Natural killer cell (primary cell): ENCODE data around the gene CACNA1B. TPM values are rescaled to one million over a fixed set of nuclear protein-coding genes. Genes with fewer than 3 reads are reported as not detected.

Experiments
- ATAC-seq, 3 donors: fragments of 150-1000 bp in 2 of 3; fragments of 200-7000 bp in 1 of 3; cut with Tn5 transposase; 1 replicate in 1 of 3; 2 replicates in 2 of 3; pipeline ENCODE4 v1.10.0; 2021; ENCODE audit warnings: mild to moderate bottlenecking in 2 of 3, moderate library complexity in 2 of 3
- DNase-seq, 2 donors: peaks; one replicate each; pipeline versions ENCODE4 v3.0.0 to v3.0.0-alpha.2; 2013 to 2021; ENCODE audit warnings: mixed read lengths in 1 of 2
- H3K27ac ChIP-seq: one replicate; pipeline ENCODE4 v1.5.1; 2013; ENCODE audit warnings: mild to moderate bottlenecking, low read length
- H3K27me3 ChIP-seq: one replicate; pipeline ENCODE4 v1.6.1; 2013; ENCODE audit warnings: low read length; ENCODE audit not compliant: control insufficient read depth, insufficient read depth
- H3K36me3 ChIP-seq: one replicate; pipeline ENCODE4 v1.6.1; 2013; ENCODE audit warnings: low read length; ENCODE audit not compliant: control insufficient read depth, insufficient read depth
- H3K4me1 ChIP-seq: one replicate; pipeline ENCODE4 v1.6.1; 2013; ENCODE audit warnings: low read length; ENCODE audit not compliant: control insufficient read depth, insufficient read depth
- H3K4me3 ChIP-seq: one replicate; pipeline ENCODE4 v1.5.1; 2013; ENCODE audit warnings: low read length
- H3K9me3 ChIP-seq: one replicate; pipeline ENCODE4 v1.6.1; 2013; ENCODE audit warnings: low read length; ENCODE audit not compliant: control insufficient read depth, insufficient read depth
- H3K27ac Mint-ChIP-seq, 2 donors: one replicate each; pipeline ENCODE4 v1.8.0; 2022; ENCODE audit warnings: mild to moderate bottlenecking in 2 of 2, mixed read lengths in 2 of 2, moderate library complexity in 1 of 2
- H3K27me3 Mint-ChIP-seq, 2 donors: one replicate each; pipeline ENCODE4 v1.8.0; 2022; ENCODE audit warnings: low read depth in 2 of 2, mixed read lengths in 2 of 2
- H3K36me3 Mint-ChIP-seq: one replicate; pipeline ENCODE4 v1.8.0; 2022; ENCODE audit warnings: mixed read lengths
- H3K4me1 Mint-ChIP-seq, 2 donors: one replicate each; pipeline ENCODE4 v1.8.0; 2022; ENCODE audit warnings: mixed read lengths in 2 of 2
- H3K4me3 Mint-ChIP-seq: one replicate; pipeline ENCODE4 v1.8.0; 2022; ENCODE audit warnings: mild to moderate bottlenecking, moderate library complexity, mixed read lengths
- H3K9me3 Mint-ChIP-seq, 2 donors: one replicate each; pipeline ENCODE4 v1.8.0; 2022; ENCODE audit warnings: mixed read lengths in 2 of 2
- CTCF ChIP-seq: fragments of 200-600 bp; IDR thresholded peaks from one replicate; pipeline ENCODE4 v1.8.0; 2022; ENCODE audit warnings: antibody characterized with exemption
- WGBS: methylation state at CpG from one replicate; pipeline ENCODE4 v1.1.7; 2013; ENCODE audit warnings: missing lambda C conversion rate; ENCODE audit not compliant: insufficient coverage; 5-methylcytosine and 5-hydroxymethylcytosine counted together
- intact Hi-C: fragments of 100-400 bp; cut with micrococcal nuclease; formaldehyde crosslinking; loops from one replicate; pipeline ENCODE4 v1.14.2; 2022
- total RNA-seq, 4 donors: library from RNA; stranded (reverse); fragments of 120-200 nt in 1 of 4; gene quantifications; one replicate each; pipeline versions ENCODE4 v1.2.3 to v1.2.4, GENCODE V29; 2013 to 2022

The CACNA1B gene
- total RNA-seq, 3 donors from 2014 or later (not counting 1 experiment from before 2014, with no cell fraction given), result 0.07 TPM; not detected in 2

GRCh38 chr9:138040446-138041430, 163.2 kb downstream of the CACNA1B start:
- 90% methylated on average over 16 of the region's 17 CpGs for WGBS
- H3K27ac ChIP-seq, result no peak overlapping the region
- H3K4me1 Mint-ChIP-seq, result no peaks in the 10 kb centered on the region
- intact Hi-C loops, result no loop called here
- no peaks in the 10 kb centered on the region for H3K36me3 Mint-ChIP-seq
- no peaks in the 10 kb centered on the region for H3K9me3 Mint-ChIP-seq
- H3K27me3 ChIP-seq, result no peaks in the 10 kb centered on the region
- no peaks in the 10 kb centered on the region for H3K9me3 ChIP-seq
- DNase-seq (no peak), ATAC-seq (no peak)
- no peaks in the 10 kb centered on the region for H3K4me1 ChIP-seq
- H3K4me3 ChIP-seq, result no peak overlapping the region
- no peak overlapping the region for H3K4me3 Mint-ChIP-seq
- H3K27me3 Mint-ChIP-seq, result peaks cover 17% of the 10 kb centered on the region in 2 donors
- no peak for TF ChIP-seq CTCF
- H3K27ac Mint-ChIP-seq, result no peak overlapping the region
- no peaks in the 10 kb centered on the region for H3K36me3 ChIP-seq

GRCh38 chr9:138042146-138042545, 164.6 kb downstream of the CACNA1B start:
- H3K27ac Mint-ChIP-seq, result no peak overlapping the region
- Histone ChIP-seq H3K4me1 (no peaks in the 10 kb centered on the region), H3K36me3 (no peaks in the 10 kb centered on the region), H3K27ac (no peak overlapping the region), H3K27me3 (no peaks in the 10 kb centered on the region), H3K4me3 (no peak overlapping the region), H3K9me3 (no peaks in the 10 kb centered on the region)
- no peak for TF ChIP-seq CTCF
- no peaks in the 10 kb centered on the region for H3K9me3 Mint-ChIP-seq
- ATAC-seq (no peak), DNase-seq (no peak)
- no peaks in the 10 kb centered on the region for H3K4me1 Mint-ChIP-seq
- intact Hi-C loops, result no loop called here
- 98% methylated on average over 6 of the region's 7 CpGs for WGBS
- no peak overlapping the region for H3K4me3 Mint-ChIP-seq
- H3K36me3 Mint-ChIP-seq, result no peaks in the 10 kb centered on the region
- peaks cover 8 to 13% of the 10 kb centered on the region in 2 donors for H3K27me3 Mint-ChIP-seq

GRCh38 chr9:138042640-138043039, 165.1 kb downstream of the CACNA1B start:
- WGBS, result 78% methylated on average over 8 of the region's 8 CpGs
- ATAC-seq, result no peak

More at GRCh38 chr9:138042640-138043039, 165.1 kb downstream of the CACNA1B start:
- H3K36me3 ChIP-seq, result no peaks in the 10 kb centered on the region
- Mint-ChIP-seq H3K27ac (no peak overlapping the region), H3K4me3 (no peak overlapping the region), H3K4me1 (no peaks in the 10 kb centered on the region), H3K36me3 (no peaks in the 10 kb centered on the region), H3K27me3 (peaks cover 7 to 16% of the 10 kb centered on the region in 2 donors), H3K9me3 (no peaks in the 10 kb centered on the region)
- no peak for DNase-seq
- intact Hi-C loops, result no loop called here
- H3K9me3 ChIP-seq, result no peaks in the 10 kb centered on the region
- no peaks in the 10 kb centered on the region for H3K27me3 ChIP-seq
- H3K4me1 ChIP-seq, result no peaks in the 10 kb centered on the region
- no peak overlapping the region for H3K4me3 ChIP-seq
- TF ChIP-seq CTCF, result no peak
- no peak overlapping the region for H3K27ac ChIP-seq
